GM12878 (cell line): ENCODE measurements around the gene ALB. TPM values are rescaled to one million over a fixed set of nuclear protein-coding genes. Genes with fewer than 3 reads are reported as not detected.

Experiments used
- ATAC-seq: fragments of 200-7000 bp; cut with Tn5 transposase; 3 replicates; pipeline ENCODE4 v1.9.1; 2020; ENCODE audit warnings: mild to moderate bottlenecking, moderate library complexity
- BruUV-seq: library from RNA; stranded (reverse); fragments of 400-500 nt; replicated peaks from 2 replicates; lab custom pipeline; 2021; lab: Mats Ljungman, UMichigan
- CTCF ChIA-PET: fragments of 300-600 bp; sonication (Branson Sonifier 250); formaldehyde crosslinking; extraction: SDS; loops from one replicate; lab custom pipeline; 2021; ENCODE audit warnings: inconsistent platforms; lab: Yijun Ruan, JAX
- POLR2A ChIA-PET: fragments of 350-600 bp; formaldehyde crosslinking; extraction: SDS; loops from one replicate; lab custom pipeline; 2021; ENCODE audit warnings: inconsistent platforms; lab: Charles Lee
- RAD21 ChIA-PET: fragments of 300-600 bp; sonication (Branson Sonifier 250); formaldehyde crosslinking; loops from one replicate; lab custom pipeline; 2023; ENCODE audit warnings: antibody characterized with exemption; ENCODE audit not compliant: unreplicated experiment; lab: Charles Lee
- SMC1A ChIA-PET: fragments of 300-600 bp; sonication (Branson Sonifier 250); formaldehyde crosslinking; loops from one replicate; lab custom pipeline; 2023; ENCODE audit not compliant: unreplicated experiment, uncharacterized antibody; lab: Charles Lee
- DNase-seq: peaks from one replicate; pipeline ENCODE4 v3.0.0-alpha.2; 2011; ENCODE audit warnings: low read depth, low spot score
- FAIRE-seq: peaks from 3 replicates; lab custom pipeline; 2011; peaks lifted over from hg19 to GRCh38; lab: Jason Lieb, UNC
- H2AFZ ChIP-seq: 2 replicates; pipeline ENCODE4 v1.6.0; 2011; ENCODE audit warnings: low read depth, low read length, control low read depth; ENCODE audit not compliant: control insufficient read depth
- H3K27ac ChIP-seq: 2 replicates; pipeline ENCODE4 v1.5.1; 2011; ENCODE audit warnings: control low read depth; ENCODE audit not compliant: control insufficient read depth, insufficient read depth
- H3K27me3 ChIP-seq, 2 experiments: replicated peaks in 1 of 2; 2 replicates each; pipeline versions ENCODE4 v1.6.0 to v1.6.1; 2011; ENCODE audit warnings: low read length in 1 of 2; ENCODE audit not compliant: control insufficient read depth in 2 of 2, insufficient read depth in 2 of 2
- H3K36me3 ChIP-seq, 2 experiments: 2 replicates each; pipeline ENCODE4 v1.5.1; 2011; ENCODE audit warnings: low read length in 1 of 2; ENCODE audit not compliant: control insufficient read depth in 2 of 2, insufficient read depth in 2 of 2
- H3K4me1 ChIP-seq: 2 replicates; pipeline ENCODE4 v1.6.1; 2011; ENCODE audit warnings: mild to moderate bottlenecking, low read length, moderate library complexity, mixed read lengths; ENCODE audit not compliant: control insufficient read depth, insufficient read depth
- H3K4me2 ChIP-seq: 2 replicates; pipeline ENCODE4 v1.6.0; 2011; ENCODE audit warnings: control low read depth; ENCODE audit not compliant: control insufficient read depth, insufficient read depth
- H3K4me3 ChIP-seq: fragments of 200-600 bp; sonication (generic); 2 replicates; pipeline ENCODE4 v1.5.1; 2016
- H3K79me2 ChIP-seq: 2 replicates; pipeline ENCODE4 v1.6.0; 2011; ENCODE audit warnings: low read length; ENCODE audit not compliant: control insufficient read depth, insufficient read depth
- H3K9ac ChIP-seq: 2 replicates; pipeline ENCODE4 v1.8.0; 2011; ENCODE audit warnings: low read length, control low read depth, mixed read lengths; ENCODE audit not compliant: control insufficient read depth, insufficient read depth
- H3K9me3 ChIP-seq: replicated peaks from 3 replicates; pipeline ENCODE4 v1.5.1; 2011; ENCODE audit warnings: mild to moderate bottlenecking, low read length; ENCODE audit not compliant: control insufficient read depth, insufficient read depth
- H4K20me1 ChIP-seq: 2 replicates; pipeline ENCODE4 v1.6.0; 2011; ENCODE audit not compliant: control insufficient read depth, insufficient read depth
- ATF7 ChIP-seq: fragments of 450-650 bp; IDR thresholded peaks from 2 replicates; pipeline ENCODE4 v1.6.1; 2016; ENCODE audit warnings: low read depth, mild to moderate bottlenecking
- BRCA1 ChIP-seq: IDR thresholded peaks from 2 replicates; pipeline ENCODE4 v1.6.1; 2011; ENCODE audit warnings: low read depth, low read length, improper control_type of control experiment
- KLF5 ChIP-seq: fragments of 450-650 bp; IDR thresholded peaks from 2 replicates; pipeline ENCODE4 v1.6.1; 2014; ENCODE audit warnings: mild to moderate bottlenecking; ENCODE audit not compliant: partially characterized antibody
- NBN ChIP-seq: fragments of 450-650 bp; IDR thresholded peaks from 2 replicates; pipeline ENCODE4 v1.6.1; 2016
- SREBF1 ChIP-seq: IDR thresholded peaks from 2 replicates; pipeline ENCODE4 v1.6.1; 2012; ENCODE audit warnings: mild to moderate bottlenecking, low read length
- STAT1 ChIP-seq: fragments of 450-650 bp; conservative IDR thresholded peaks from 2 replicates; pipeline ENCODE4 v1.6.1; 2014; ENCODE audit warnings: antibody characterized with exemption, mild to moderate bottlenecking
- WGBS: methylation state at CpG from one replicate; pipeline ENCODE4 v1.1.6; 2016; ENCODE audit warnings: low lambda C conversion rate; ENCODE audit not compliant: insufficient replicate concordance, insufficient coverage; ENCODE audit errors: missing lambda C conversion rate; 5-methylcytosine and 5-hydroxymethylcytosine counted together
- in situ Hi-C: fragments of 300-500 bp; cut with MboI; formaldehyde crosslinking; loops from 9 replicates; pipeline ENCODE4 v1.14.3; 2018; ENCODE audit warnings: mixed read lengths
- intact Hi-C: fragments of 100-400 bp; cut with micrococcal nuclease; formaldehyde crosslinking; loops from one replicate; pipeline ENCODE4 v1.14.2; 2022; ENCODE audit not compliant: unreplicated experiment
- polyA plus RNA-seq, 11 experiments: library from polyadenylated mRNA; depleted of rRNA in 4 of 11; unstranded in 6 of 11; stranded (reverse) in 5 of 11; fragments of >200 nt; fragmentation: Nextera tagmentation in 4 of 11; fragmentation: Illumina TruSeq in 1 of 11; extraction: Ambion mirVana in 4 of 11; extraction: Trizol in 1 of 11; gene quantifications; 1 replicate in 1 of 11; 2 replicates in 10 of 11; pipeline versions ENCODE4 v1.2.1 to v1.2.3, GENCODE V29; 2011 to 2016; ENCODE audit warnings: inconsistent platforms in 2 of 11, missing spikeins in 2 of 11, low read depth in 1 of 11
- total RNA-seq, 4 experiments: library from RNA; depleted of rRNA in 3 of 4; stranded (reverse); fragments of >200 nt in 3 of 4; fragmentation: Illumina TruSeq in 1 of 4; extraction: Trizol in 1 of 4; gene quantifications; 2 replicates each; pipeline versions ENCODE4 v1.2.1 to v1.2.3, GENCODE V29; 2013 to 2021
- TF ChIP-seq, protein P1 (sequence below): IDR thresholded peaks from 2 replicates; pipeline ENCODE4 v1.6.1; 2012; ENCODE audit warnings: low read depth, low read length, improper control_type of control experiment

ALB gene
- total and polyA plus RNA-seq, 10 of the 15 experiments (the other 5 are each of a cell fraction or from before 2014, with no cell fraction given), result 0.05 to 29.0 TPM; not detected in 8

DNA sequence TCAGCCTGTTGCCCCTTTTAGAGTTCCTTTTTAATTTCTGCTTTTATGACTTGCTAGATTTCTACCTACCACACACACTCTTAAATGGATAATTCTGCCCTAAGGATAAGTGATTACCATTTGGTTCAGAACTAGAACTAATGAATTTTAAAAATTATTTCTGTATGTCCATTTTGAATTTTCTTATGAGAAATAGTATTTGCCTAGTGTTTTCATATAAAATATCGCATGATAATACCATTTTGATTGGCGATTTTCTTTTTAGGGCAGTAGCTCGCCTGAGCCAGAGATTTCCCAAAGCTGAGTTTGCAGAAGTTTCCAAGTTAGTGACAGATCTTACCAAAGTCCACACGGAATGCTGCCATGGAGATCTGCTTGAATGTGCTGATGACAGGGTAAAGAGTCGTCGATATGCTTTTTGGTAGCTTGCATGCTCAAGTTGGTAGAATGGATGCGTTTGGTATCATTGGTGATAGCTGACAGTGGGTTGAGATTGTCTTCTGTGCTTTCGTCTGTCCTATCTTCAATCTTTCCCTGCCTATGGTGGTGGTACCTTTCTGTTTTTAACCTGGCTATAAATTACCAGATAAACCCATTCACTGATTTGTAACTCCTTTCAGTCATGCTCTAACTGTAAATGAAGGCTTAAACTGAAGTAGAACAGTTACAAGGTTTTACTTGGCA, 7.8 kb downstream of the ALB start:
- FAIRE-seq (no peak), ATAC-seq (no peak), DNase-seq (no peak)
- Histone ChIP-seq H3K4me3 (no peak overlapping the region), H3K27ac (no peak overlapping the region), H3K4me1 (no peaks in the 10 kb centered on the region), H3K4me2 (no peak overlapping the region), H3K9ac (no peak overlapping the region), H3K9me3 (no peaks in the 10 kb centered on the region), H4K20me1 (no peaks in the 10 kb centered on the region), H2AFZ (no peak overlapping the region), H3K79me2 (no peaks in the 10 kb centered on the region), H3K27me3 (peaks cover 0 to 3% of the 10 kb centered on the region in 2 experiments; a peak in 1 of 4 replicates), H3K36me3 (no peaks in the 10 kb centered on the region)
- WGBS, result 41% methylated on average over 8 of the region's 8 CpGs
- in situ Hi-C loops, result no loop called here
- intact Hi-C loops, result no loop called here
- ChIA-PET SMC1A (no interaction called here), RAD21 (no interaction called here), CTCF (no interaction called here), POLR2A (no interaction called here)
- no peak for TF ChIP-seq BRCA1
- no peak for TF ChIP-seq KLF5
- no peak for TF ChIP-seq STAT1
- TF ChIP-seq NBN, result no peak
- TF ChIP-seq ATF7, result no peak
- TF ChIP-seq, protein P1, sequence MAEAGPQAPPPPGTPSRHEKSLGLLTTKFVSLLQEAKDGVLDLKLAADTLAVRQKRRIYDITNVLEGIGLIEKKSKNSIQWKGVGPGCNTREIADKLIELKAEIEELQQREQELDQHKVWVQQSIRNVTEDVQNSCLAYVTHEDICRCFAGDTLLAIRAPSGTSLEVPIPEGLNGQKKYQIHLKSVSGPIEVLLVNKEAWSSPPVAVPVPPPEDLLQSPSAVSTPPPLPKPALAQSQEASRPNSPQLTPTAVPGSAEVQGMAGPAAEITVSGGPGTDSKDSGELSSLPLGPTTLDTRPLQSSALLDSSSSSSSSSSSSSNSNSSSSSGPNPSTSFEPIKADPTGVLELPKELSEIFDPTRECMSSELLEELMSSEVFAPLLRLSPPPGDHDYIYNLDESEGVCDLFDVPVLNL, result no peak
- no peak for TF ChIP-seq SREBF1
- BruUV-seq, result no TSS peak
